SK-N-MC (cell line): Measurements from ENCODE around the gene TMEM106B.

Source experiments
- EZH2 ChIP-seq: fragments of 200-600 bp; sonication (generic); IDR thresholded peaks from one replicate; pipeline ENCODE4 v1.6.1; 2017; ENCODE audit warnings: antibody characterized with exemption
- POLR2AphosphoS5 ChIP-seq: IDR thresholded peaks from 2 replicates; pipeline ENCODE4 v1.6.1; 2012; ENCODE audit warnings: mild to moderate bottlenecking, low read depth, low read length, borderline replicate concordance

- TF ChIP-seq POLR2AphosphoS5 (no peak), EZH2 (no peak)
Observed at GRCh38 chr7:12256090-12256489, 45.0 kb downstream of the TMEM106B start.
